A549 treated with AZD9567 at 1 μM for 4 hours (cell line): Measurements from ENCODE around the gene SMG1. TPM values are rescaled to one million over a fixed set of nuclear protein-coding genes. Genes with fewer than 3 reads are reported as not detected.

Experiments used
- total RNA-seq: library from RNA; stranded (reverse); fragments of 200-300 nt; extraction: Qiagen RNA extraction; gene quantifications from 5 replicates; pipeline ENCODE4 v1.2.3, GENCODE V29; 2022; ENCODE audit not compliant: insufficient read depth

Gene SMG1
- 14.1 to 25.4 TPM (median 24.2 TPM) in 5 replicates for total RNA-seq

GRCh38 chr16:18925986-18926865 is at the start of gene SMG1:
TSS of gene SMG1 (minus strand) at chr16:18926408. CDS start at chr16:18926041, 367 bp downstream.

GRCh38 chr16:18801145-18801972 is 124.8 kb downstream of the SMG1 start, which contains the start of gene ARL6IP1:
TSS of gene ARL6IP1 (minus strand) at chr16:18801549. CDS start at chr16:18801466, 83 bp downstream.

GRCh38 chr16:18789850-18790706 is 136.1 kb downstream of the SMG1 start, which contains the start of gene RPS15A:
TSS of gene RPS15A (minus strand) at chr16:18790334. CDS start at chr16:18789113, 1,221 bp downstream.

Other genes starting within 250 kb of the SMG1 start
- gene RPS15A, start 136.1 kb downstream of the SMG1 start, total RNA-seq, result 2,191 to 2,416 TPM (median 2,404 TPM) in 5 replicates
- 284 to 546 TPM (median 323 TPM) in 5 replicates for gene ARL6IP1, start 124.9 kb downstream of the SMG1 start, total RNA-seq
- gene TMC7, start 57.5 kb upstream of the SMG1 start, total RNA-seq, result 5.4 to 7.4 TPM (median 6.9 TPM) in 5 replicates
- 21.0 to 27.3 TPM (median 24.4 TPM) in 5 replicates for gene COQ7, start 141.2 kb upstream of the SMG1 start, total RNA-seq
- gene ITPRIPL2, start 187.6 kb upstream of the SMG1 start, total RNA-seq, result 11.5 to 17.7 TPM (median 16.6 TPM) in 5 replicates
- 9.0 to 21.1 TPM (median 10.4 TPM) in 5 replicates for gene SYT17, start 241.8 kb upstream of the SMG1 start, total RNA-seq